A172 (cell line): ENCODE measurements around the gene CEMIP2. TPM values are rescaled to one million over a fixed set of nuclear protein-coding genes. Genes with fewer than 3 reads are reported as not detected.

Experiments
- DNase-seq: peaks from one replicate; pipeline ENCODE4 v3.0.0-alpha.2; 2015; ENCODE audit warnings: low spot score
- total RNA-seq: library from RNA; depleted of rRNA; stranded (reverse); fragments of >200 nt; shearing (Covaris generic); gene quantifications from 2 replicates; pipeline ENCODE4 v1.2.3, GENCODE V29; 2014; rRNA removed

The CEMIP2 gene
- total RNA-seq, 1 experiment from 2014 or later: 11.6 TPM

GRCh38 chr9:71642056-71642455, 126.3 kb downstream of the CEMIP2 start:
- DNase-seq: no peak

- no peak for DNase-seq
Observed at GRCh38 chr9:71638627-71639026, 129.7 kb downstream of the CEMIP2 start.

- no peak for DNase-seq
Observed at GRCh38 chr9:71637926-71638325, 130.4 kb downstream of the CEMIP2 start.

- DNase-seq: no peak
Observed at GRCh38 chr9:71637375-71637774, 130.9 kb downstream of the CEMIP2 start.

GRCh38 chr9:71636143-71636839, 132.0 kb downstream of the CEMIP2 start:
- no peak for DNase-seq

GRCh38 chr9:71634752-71635151, 133.6 kb downstream of the CEMIP2 start:
- no peak for DNase-seq

Other genes starting within 250 kb of the CEMIP2 start
- 34.5 and 41.7 TPM in 2 replicates for gene ABHD17B, start 142.7 kb upstream of the CEMIP2 start, total RNA-seq
- 10.9 and 16.5 TPM in 2 replicates for gene C9orf85, start 143.1 kb upstream of the CEMIP2 start, total RNA-seq